M059J (cell line): ENCODE data around the gene BCL2L11. TPM values are rescaled to one million over a fixed set of nuclear protein-coding genes. Genes with fewer than 3 reads are reported as not detected.

Experiments used
- DNase-seq: peaks from one replicate; pipeline ENCODE4 v3.0.0-alpha.2; 2012; ENCODE audit warnings: low read depth
- total RNA-seq: library from RNA; depleted of rRNA; stranded (reverse); fragments of >200 nt; shearing (Covaris generic); gene quantifications from 2 replicates; pipeline ENCODE4 v1.2.3, GENCODE V29; 2014

The BCL2L11 gene
- total RNA-seq, 1 experiment from 2014 or later = 7.6 TPM

DNA sequence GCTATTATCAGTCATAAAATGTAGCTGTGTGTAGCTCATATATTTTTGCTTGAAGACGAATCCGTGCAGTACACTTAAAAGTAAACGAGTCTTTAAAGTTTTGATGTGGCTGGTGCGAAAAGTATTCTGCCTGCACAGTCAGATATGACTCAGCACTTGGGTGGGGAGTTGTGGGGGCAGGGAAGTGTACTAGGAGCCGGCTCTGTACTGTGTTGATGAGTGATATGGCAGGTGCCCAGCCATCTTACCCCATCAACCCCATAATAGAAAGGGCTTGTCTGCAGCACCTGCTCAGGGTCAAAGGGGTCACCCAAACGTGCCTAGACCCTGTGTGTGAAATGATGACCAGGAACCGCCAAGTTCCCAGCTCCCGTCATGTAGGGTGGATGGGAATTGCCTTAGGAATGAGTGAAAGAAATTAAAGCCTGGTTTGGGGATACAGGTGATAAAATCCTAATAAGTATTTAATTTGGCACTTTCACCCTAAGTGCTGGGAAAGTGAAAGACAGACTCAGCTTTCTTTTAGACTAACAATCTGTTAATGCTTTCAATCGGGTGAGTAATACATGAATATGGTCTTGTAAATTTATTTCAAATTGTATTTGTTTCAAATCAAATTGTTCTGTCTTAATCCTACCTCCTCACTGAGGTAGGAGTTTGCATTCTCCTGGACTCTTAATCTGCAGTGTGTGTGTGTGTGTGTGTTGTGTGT is 48.0 kb downstream of the BCL2L11 start:
- DNase-seq = peak; percentile 76

DNA sequence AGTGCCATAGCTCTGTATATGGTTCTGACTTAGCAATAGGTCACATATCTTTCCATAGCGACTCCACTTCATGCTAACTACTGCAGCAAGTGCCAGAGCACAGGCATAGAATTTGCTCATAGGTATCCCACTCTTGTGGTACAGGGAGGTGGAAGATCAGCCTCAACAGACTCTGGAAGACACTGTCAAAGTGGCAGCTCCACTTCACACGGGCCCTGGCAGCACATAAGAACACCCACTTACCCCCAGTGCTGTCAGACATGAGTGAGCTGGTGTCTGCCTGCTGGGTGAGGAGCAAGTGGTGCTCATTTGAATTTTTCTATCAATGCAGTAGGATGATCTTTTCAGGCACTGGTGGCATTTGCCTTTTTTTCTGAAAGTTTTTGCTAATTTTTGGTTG is 48.6 kb downstream of the BCL2L11 start:
- DNase-seq = no peak

DNA sequence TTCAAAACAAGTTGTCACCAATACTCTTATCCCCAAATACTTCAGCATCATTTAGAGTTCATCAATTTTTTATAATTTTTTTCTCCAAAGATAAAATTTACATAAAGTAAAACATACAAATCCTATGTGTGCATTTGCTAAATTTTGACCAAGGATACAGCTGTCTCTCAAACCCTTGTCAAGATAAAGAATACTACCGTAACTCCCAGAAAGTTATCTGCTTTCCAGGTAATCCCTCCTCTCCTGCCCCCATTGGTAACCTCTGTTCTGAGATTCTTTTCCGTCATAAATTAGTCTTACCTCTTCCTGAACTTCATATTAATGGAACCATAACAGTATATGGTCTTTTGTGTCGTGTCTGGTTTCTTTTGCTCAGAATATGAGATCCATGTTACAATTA is 49.2 kb downstream of the BCL2L11 start:
- DNase-seq = no peak

DNA sequence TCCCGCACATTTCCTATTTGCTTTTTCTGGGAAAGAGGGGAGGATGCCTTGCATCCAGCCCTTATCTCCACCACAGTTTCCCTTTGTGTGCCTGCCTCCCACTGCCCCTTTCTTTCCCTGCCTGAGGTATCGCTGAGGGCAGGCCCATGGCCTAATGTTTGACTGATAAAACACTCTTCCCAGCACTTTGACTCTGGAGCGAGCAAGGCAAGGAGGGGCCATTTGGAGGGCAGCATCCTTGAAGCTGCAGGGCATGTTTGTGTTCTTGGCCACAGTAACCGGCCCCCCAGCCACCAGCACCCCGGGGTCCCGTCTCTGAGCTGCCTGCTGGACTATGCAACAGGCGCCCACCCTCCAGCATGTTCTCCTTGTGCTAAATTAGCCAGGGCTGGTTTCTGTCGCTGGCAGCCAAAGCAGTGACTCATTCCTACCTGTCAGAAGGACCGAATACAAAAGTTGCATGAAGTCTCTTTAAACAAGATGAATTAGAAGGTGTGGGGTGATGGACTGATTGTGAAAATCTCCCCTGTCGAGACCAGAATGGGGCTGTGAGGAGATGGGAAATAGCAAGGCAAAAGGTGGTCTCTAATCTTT is 50.7 kb downstream of the BCL2L11 start:
- no peak for DNase-seq

DNA sequence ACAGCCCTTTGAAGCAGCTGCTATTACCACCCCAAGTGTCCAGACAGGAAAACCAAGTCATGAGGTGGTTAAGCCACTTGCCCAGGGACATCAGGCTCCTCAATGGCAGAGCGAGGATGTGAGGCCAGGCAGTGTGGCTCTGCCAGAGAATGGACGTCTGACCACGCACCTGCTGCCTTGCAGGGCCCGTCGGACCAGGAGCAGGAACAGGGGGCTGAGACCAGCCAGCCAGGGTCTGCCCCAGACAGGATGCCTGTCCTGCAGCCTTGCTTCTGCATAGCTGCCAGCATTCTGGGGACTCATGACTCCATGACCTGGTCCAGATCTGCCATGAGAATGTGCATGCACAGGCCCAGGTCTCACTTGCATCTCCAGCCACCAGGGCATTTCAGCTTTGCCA is 52.0 kb downstream of the BCL2L11 start:
- no peak for DNase-seq

- no peak for DNase-seq
These were observed 52.6 kb downstream of the BCL2L11 start for GRCh38 chr2:111173338-111173737.

GRCh38 chr2:111173856-111174255 is 53.1 kb downstream of the BCL2L11 start:
- no peak for DNase-seq

DNA sequence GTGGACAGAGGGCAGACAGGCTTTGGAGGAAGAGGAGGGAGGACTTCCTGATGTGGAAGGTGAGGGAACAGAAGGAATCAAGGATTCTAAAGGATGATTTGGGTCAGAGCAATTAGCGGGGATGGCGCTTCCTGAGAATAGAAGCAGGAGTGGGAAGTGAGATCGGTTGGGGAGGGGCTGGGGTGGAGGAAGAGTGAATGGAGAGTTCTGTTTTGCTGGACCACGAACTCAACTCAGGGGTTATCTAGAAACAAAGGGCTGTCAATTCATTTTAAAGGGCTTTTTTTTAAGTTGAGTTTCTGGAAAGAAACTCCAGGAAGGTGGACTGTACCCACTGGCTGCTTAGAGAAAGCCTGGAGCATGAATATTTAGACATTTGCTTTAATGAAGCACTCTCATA is 54.9 kb downstream of the BCL2L11 start:
- no peak for DNase-seq

DNA sequence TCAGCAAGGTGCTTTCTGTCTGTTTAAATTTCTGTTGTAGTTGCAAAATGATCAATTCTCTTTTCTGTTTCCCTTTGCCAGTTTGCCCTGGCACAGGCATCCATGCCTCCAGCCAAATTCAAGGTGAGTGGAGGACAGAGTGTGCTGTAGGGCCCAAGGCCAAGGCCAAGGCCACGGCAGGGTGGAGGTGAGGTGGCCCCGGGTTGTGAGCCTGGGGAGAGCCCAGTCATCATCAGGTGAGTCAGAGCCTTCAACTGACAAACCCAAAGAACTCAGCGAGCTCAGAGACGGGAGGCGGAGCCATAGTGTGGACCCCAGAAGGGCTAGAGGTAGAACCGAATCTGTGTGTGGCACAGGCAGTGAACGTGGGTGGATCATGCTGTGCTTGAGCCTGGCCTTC is 55.7 kb downstream of the BCL2L11 start:
- no peak for DNase-seq

GRCh38 chr2:111176867-111177266 is 56.2 kb downstream of the BCL2L11 start:
- DNase-seq = no peak

GRCh38 chr2:111178296-111178695 is 57.6 kb downstream of the BCL2L11 start:
- no peak for DNase-seq

GRCh38 chr2:111178730-111179405 is 58.2 kb downstream of the BCL2L11 start:
- DNase-seq = peak; percentile 75

DNA sequence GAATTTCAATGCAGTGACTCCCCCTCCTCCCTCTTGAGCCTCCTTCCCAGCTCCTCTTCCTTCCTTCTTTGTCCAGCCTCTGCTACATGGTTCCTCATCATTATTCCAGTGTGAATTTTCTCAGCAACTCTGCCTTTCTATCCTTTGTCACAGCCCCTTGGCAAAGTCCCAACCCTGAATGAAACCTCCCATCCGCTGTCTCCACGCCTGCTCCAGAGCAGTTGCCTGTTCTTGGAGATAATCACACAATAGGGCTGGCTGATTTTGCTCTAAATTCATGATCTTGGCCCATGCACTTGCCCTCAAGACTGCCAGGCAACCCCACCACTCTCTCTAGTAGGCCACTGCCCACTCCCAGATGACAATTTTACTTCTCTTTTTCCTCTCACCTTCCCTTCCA is 61.4 kb downstream of the BCL2L11 start:
- DNase-seq = no peak

DNA sequence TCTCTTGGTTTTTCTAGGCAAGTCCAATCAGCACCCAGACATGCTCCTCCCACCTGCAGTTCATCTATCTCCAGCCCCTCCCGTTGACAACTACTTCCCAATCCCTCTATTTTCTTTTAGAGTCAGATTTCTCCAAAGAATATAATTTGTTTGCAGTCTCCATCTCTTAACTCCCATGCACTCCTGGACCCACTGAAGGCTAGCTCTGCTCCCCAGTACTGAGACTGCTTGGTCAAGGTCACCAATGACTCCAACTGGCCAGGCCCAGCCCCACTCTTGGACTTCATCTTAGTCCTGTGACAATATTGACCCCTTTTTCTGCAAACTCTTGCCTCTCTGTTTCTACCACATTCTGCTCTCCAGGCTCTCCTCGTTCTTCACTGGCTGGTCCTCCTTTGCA is 62.0 kb downstream of the BCL2L11 start:
- DNase-seq = no peak

DNA sequence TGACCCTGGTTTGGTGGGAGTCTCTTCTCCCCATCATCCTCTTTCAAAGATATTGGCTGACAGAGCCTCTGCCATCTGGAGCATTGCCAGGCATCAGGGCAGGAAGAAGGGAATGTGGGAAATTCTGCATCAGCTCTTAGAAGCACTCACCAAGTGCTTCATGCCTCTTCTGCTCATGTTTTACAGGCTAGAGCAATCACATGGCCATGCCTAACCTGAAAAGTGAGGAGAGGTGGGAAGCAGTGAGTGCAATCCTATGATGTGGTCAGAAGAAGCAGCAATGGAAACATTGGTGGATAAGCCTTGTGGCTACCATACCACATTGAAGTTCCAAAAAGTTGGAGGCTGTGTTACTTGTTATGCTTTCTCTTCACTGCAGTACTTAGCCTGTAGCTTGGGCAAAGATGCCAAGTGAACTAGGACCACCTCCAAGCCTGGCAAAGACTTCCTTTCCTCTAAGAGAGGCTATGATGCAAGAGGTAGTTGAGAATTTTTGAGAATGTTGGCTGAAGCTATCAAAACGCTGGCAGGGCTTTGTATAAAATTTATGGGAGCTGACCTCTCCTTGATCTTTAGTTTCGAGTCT is 64.1 kb downstream of the BCL2L11 start:
- DNase-seq = no peak

DNA sequence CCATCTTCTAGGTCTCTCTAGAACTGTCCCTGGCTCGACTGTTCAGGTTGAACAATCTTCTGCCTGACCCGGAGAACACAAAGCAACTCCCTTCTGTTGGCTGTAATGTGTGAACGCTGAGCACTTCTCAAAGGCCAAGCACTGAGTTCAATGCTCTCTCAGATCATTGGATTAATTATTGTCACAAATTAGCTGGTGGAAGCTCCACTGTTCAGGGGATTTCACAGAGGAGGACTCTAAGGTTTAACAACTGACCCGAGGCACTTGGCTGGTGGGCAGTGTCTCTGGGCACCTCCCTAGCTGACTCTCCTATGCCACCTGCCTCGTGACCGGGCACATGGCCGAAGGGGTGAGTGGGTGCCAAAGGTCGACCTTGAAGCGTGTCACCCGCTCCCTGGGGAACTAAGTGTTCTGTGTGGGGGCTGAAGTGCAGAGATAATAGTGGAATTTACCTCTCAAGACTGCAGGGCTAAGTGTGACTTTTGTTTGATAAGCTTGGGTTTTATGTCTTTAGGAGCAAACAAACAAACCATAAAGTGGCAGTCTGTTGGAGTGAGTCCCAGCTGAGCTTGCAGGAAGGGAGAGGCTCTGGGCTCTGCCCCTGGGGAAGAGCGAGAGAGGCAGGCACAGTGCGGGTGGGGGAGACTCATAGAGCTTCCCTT is 64.8 kb downstream of the BCL2L11 start:
- DNase-seq = no peak

GRCh38 chr2:111186121-111186715 is 65.5 kb downstream of the BCL2L11 start:
- no peak for DNase-seq

- DNase-seq = no peak
These were observed 66.2 kb downstream of the BCL2L11 start for GRCh38 chr2:111186933-111187332.

DNA sequence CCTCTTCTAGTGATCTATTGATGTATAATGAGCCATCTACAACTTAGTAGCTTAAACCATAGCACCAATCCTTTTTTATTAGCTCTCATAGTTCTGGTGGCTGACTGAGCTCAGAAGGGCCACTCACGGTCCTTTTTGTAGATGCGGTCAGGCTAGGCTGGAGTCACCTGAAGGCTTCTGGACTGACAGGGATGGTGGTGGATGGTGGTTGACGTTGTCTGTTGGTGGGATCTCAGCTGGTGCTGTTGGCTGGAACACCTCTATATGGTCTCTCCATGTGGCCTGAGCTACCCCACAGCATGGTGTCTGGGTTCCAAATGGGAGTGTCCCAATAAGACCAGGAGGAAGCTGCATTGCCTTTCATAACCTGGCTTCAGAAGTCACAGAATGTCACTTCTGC is 68.0 kb downstream of the BCL2L11 start:
- DNase-seq = no peak

- no peak for DNase-seq
These were observed 68.4 kb downstream of the BCL2L11 start for GRCh38 chr2:111189106-111189505.

GRCh38 chr2:111190816-111191540 is 70.3 kb downstream of the BCL2L11 start:
- DNase-seq = no peak
